GM18505 (cell line): ENCODE data around the gene SIPA1L3.

Experiments
- ATAC-seq: cut with Tn5 transposase; IDR thresholded peaks from one replicate; pipeline ENCODE4 v1.9.1; 2021; ENCODE audit not compliant: unreplicated experiment
- POLR2A ChIP-seq: IDR thresholded peaks from 4 replicates; pipeline ENCODE4 v1.6.1; 2011; ENCODE audit warnings: borderline replicate concordance; ENCODE audit not compliant: insufficient read depth, insufficient read length; ENCODE audit errors: extremely low read depth

SIPA1L3 gene

DNA sequence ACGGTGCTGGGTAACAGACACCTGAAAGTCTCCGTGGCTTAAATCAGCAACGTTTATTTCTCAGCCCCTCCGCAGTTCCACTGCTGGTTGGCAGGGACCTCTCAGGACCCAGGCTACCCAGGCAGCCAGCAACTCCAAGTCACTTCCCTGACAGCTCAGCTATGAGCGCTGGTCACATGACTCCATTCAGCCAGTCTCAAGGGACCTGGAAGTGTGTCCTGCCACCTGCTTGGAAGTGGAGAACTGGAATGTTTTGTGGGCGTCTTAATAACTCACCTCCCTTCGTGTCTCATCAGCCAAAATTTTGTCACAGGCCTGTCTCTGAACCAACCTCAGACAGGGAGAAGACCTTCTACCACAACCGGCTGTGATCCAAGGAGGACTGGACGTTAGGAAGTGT lies 244.2 kb downstream of the SIPA1L3 start:
- TF ChIP-seq POLR2A, result no peak
- ATAC-seq, result no peak

DNA sequence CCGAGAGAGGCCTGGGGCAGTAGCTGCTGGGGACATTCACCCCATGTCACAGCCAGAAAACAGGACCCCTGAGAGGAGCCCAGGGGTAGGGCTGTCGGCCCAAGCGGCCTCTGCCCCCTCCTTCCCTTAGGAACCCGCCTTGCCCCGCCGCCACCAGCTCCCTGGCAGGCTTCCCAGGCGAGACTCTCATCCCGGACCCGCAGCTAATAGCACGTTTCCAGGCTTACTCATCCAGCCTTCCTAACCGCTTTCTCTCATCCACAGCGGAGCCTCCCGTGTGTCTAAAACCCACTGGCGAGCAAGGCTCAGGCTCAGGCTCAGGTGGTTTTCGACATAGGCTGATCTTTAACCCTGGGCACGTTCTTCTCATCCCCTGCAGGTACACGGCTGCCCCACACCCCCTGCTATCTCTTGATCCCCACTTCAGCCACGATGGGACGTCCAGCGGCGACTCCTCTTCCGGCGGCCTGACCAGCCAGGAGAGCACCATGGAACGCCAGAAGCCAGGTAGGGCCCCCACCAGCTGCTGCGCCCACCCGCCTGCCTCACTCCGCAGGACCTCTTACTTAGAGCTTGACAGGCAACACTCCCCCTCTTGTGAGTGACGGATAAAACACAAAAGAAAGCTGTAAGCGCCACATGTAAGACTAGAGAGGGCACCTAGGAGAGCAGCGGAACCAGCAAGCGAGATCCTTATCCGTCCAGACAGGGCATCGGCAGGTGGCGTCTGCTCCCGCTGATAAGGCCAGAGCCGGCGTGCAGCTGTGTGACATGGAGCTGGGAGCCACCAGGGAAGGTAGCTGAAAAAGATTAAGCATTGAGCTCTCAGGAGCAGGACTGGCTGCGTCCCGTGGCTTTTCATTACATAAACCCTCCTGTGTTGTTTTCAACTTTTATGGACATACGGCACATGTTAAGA lies 245.7 kb downstream of the SIPA1L3 start:
- no peak for TF ChIP-seq POLR2A
- ATAC-seq, result no peak

DNA sequence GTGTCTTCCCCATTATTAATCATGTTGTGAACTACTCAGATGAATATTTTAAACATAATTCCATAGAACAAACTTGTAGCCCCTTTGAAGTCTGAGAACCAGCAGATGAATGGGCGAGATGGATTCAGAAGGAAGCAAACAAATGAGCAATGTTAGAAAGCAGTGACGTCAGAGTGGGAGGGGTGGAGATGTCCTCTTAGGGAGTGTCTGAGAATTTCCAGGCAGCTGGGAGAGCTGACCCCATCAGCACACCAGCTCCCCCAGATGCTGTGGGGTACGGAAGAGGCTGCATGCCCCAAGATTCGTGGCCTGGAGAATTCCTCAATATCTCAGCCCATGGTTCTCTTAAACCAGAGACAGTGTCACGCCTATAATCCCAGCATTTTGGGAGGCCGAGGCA lies 248.4 kb downstream of the SIPA1L3 start:
- ATAC-seq, result no peak
- no peak for TF ChIP-seq POLR2A

DNA sequence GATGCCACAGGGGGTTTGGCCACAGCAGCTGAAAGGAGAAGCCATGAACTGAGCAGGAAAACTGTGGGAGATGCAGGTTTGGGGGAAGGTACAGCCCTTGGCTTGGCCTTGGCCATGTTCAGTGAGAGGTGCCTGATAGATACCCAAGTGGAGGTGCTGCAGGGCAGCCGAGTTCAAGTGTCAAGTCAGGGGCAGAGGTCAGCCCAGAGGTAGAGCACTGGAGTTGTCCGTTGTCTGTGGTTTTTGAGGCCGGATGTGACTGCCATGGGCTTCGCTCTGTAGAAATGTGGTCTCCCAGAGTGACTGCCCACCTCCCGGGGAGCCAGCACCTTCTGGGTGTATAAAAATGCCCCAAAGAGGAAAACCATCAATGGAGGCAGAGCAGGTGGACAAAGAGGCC lies 251.7 kb downstream of the SIPA1L3 start:
- ATAC-seq, result no peak
- no peak for TF ChIP-seq POLR2A

DNA sequence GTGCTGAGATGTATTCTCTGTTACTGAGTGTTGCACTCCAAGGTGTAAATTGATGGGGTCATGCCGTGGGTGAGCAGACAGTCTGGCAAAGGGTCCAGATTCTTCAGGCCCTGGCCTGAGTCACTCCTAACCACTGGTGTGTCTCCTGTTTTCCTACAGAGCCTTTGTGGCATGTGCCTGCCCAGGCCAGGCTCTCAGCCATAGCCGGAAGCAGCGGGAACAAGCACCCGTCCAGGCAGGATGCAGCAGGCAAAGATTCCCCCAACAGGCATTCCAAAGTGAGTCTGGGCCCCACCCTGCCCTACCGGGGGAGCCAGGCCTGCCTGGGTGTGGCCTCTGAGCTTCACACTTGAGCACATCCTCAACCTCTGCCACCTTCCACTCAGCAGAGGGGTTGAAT lies 255.1 kb downstream of the SIPA1L3 start:
- ATAC-seq, result no peak
- no peak for TF ChIP-seq POLR2A

DNA sequence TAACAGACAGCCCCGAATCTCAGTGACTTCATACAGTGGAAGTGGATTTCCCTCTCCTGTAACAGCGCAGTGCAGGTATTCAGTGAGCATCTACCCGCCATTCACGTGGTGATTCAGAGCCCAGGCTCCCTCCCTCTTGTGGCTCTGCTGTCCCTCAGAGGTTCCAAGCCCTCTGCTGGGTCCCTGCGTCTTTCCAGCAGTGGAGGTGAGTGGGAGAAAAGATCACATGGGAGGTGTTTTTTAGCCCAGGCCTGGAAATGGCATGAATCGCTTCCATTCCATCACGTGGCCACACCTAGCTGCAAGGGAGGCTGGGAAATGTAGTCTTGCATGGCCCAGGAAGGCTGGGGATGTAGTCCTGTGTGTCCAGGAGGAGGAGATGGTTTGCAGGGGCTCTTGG lies 255.6 kb downstream of the SIPA1L3 start:
- no peak for ATAC-seq
- no peak for TF ChIP-seq POLR2A

DNA sequence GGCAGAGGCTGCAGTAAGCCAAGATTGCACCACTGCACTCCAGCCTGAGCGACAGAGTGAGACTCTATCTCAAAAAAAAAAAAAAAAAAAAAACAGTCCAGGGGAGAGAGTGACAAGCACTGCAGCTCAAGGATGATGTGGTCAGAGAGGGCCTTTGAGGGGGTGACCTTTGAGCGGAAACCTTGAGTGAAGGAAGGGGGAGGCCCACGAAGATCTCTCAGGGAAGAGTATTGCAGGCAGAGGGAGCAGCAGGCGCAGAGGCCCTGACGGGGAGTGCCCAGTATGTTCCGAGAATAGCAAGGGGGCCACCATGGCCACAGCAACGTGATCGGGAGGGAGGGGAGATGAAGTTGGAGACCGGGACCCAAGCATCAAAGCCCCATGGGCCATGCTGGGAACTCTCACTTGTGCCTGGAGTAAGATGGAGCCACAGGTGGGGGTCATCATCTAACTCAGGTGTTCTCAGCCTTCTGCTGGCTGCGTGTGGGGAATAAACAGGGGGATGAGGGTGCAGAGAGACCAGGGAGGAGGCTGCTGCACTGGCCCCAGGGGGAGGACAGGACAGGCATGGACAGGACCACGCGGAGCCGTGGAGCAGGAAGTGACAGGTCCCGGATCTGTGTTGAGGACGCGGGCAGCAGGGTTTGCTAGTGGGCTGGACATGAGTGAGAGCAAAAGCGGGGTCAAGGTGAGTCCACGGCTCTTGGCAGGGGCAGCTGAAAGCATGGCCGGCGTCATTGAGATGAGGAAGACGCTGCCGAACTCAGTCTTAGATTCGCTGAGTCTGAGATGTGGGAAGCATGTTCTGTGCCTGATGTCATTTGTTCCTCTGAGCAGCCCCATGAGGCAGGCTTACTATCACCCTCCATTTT lies 256.6 kb downstream of the SIPA1L3 start:
- no peak for TF ChIP-seq POLR2A
- ATAC-seq, result no peak

DNA sequence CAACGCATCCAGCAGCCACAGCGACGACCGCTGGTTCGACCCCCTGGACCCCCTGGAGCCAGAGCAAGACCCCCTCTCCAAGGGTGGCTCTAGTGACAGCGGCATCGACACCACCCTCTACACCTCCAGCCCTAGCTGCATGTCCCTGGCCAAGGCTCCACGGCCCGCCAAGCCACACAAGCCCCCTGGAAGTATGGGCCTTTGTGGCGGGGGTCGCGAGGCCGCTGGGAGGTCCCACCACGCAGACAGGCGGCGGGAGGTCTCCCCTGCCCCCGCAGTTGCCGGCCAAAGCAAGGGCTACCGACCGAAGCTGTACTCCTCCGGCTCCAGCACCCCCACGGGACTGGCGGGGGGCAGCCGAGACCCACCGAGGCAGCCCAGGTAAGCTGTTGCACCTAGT lies 257.5 kb downstream of the SIPA1L3 start:
- TF ChIP-seq POLR2A, result no peak
- ATAC-seq, result no peak

DNA sequence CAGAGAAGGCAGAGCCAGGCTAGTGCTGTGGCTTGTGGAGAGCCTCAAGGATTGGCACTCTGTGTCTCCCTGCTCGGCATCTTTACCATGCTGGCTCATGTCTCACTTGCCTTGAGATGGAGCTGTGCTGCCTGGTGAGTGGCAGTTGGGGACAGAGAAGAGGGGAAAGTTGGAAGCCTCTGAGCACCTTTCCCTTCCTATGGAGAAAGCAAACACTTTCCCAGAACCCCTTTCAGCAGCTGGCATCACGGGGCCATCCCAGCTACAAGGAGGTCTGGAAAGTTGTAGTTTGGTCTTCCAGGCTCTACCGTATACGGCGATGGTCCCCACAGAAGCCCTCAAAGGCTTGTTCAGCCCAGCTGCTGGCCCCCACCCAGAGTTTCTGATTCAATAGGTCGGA lies 258.3 kb downstream of the SIPA1L3 start:
- TF ChIP-seq POLR2A, result no peak
- no peak for ATAC-seq

DNA sequence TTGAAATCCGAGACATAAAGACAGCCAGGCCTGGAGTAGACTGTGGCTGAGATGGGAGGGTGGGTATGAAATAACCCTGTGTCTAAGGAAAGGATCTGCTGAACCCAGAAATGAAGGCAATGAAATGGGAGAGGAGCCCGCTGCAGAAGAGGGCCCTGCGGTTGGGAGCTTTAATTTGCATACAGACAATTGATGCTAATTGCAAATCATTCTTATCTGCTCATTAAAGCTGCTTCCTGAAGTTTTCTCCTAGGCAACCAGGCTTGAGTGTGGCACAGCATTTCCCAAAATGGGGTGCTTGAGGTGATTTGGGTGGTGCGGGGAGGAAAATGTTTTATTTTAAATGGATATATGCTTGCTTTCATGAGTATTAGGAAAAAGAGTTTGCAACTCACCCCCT lies 261.6 kb downstream of the SIPA1L3 start:
- no peak for TF ChIP-seq POLR2A
- no peak for ATAC-seq

DNA sequence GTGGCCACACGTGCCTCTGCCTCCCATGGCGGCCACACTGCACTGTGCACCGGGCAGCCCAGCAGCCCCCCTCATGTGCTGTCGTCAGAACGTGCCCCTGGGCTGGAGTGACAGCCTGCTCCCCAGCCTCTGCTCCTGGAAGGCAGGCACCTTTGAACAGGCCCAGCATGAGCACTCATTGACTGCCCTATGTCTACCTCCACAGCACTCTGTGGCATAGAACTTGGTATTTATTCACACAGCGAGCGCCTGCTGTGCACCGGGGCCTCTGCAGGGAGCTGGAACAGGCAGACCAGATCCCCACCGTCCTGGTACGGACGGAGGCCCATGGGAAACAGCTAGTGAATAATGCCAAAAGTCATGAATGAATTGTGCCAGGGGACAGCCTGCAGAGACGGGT lies 263.3 kb downstream of the SIPA1L3 start:
- TF ChIP-seq POLR2A, result no peak
- no peak for ATAC-seq

DNA sequence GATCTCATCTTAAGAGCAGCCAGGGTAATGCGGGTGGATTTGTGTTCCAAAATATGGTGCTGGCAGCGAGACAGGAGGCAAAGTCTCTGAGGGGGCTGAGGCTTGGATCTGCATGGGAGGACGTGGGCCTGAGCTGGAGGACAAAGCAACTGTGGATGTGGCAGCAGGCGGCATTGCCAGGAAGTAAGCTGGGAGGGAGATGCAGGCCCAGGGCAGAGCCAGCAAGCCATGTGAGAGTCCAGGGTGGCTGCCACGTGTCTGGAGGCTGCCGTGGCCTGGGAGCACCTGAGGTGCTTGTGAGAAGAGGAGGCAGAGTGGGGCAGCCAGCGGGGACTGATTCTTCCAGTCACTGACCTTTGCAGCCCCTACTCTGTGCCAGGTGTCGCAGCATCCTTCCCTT lies 265.0 kb downstream of the SIPA1L3 start:
- no peak for ATAC-seq
- no peak for TF ChIP-seq POLR2A

DNA sequence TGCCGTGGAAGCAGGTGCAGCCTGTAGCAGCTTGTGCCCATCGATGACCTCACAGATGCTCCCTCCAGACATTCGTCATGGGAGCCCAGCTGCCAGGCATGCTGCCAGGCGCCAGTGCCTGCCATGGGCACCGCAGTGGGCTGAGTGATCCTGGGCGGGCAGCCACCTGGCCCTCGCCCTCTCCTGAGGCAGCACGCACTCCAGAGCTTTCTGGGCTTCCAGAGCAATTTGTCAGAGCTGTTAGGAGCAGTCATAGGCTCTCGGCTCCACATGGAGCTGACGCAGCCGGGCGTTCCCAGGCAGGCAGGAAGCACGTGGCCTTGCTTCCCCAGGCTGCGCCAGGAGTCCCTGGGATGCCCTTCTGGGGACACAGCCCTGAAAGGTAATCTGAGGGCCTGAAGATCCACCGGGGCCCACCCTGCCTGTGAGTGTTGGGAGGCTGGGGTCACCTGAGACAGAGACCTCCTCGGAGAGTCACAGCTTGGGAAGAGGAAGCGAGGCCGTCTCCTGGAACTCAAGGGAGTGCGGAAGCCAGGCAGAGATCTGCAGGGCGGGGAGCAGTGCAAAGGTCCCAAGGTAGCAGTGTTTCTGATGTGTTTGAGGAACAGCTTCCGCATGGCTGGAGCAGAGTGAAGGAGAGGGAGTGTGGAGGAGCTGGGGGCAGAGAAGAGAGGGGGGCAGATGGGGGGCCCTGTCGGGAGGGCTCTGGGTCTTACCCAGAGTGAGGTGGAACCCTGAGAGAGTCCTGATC lies 266.5 kb downstream of the SIPA1L3 start:
- TF ChIP-seq POLR2A, result no peak
- ATAC-seq, result no peak
